Pancreas (tissue), 10 donors: ENCODE results near the gene PEDS1. TPM values are rescaled to one million over a fixed set of nuclear protein-coding genes. Genes with fewer than 3 reads are reported as not detected.

ENCODE experiments used
- ATAC-seq, 4 donors: fragments of 200-7000 bp; cut with Tn5 transposase; one replicate each; pipeline versions ENCODE4 v1.8.0 to v1.9.1; 2020; ENCODE audit warnings: mild to moderate bottlenecking in 4 of 4, moderate library complexity in 4 of 4
- DNase-seq, 6 donors: peaks; one replicate each; pipeline ENCODE4 v3.0.0-alpha.2; 2020
- FAIRE-seq: peaks from 2 replicates; lab custom pipeline; 2012; peaks lifted over from hg19 to GRCh38; lab: Jason Lieb, UNC
- H3K27ac ChIP-seq, 4 donors: fragments of 200-600 bp; sonication (generic); 1 replicate in 3 of 4; 2 replicates in 1 of 4; pipeline versions ENCODE4 v1.5.0 to v1.8.0; 2020
- H3K27me3 ChIP-seq, 4 donors: fragments of 200-600 bp; one replicate each; pipeline ENCODE4 v1.8.0; 2021
- H3K36me3 ChIP-seq, 3 donors: fragments of 200-600 bp; sonication (generic) in 1 of 3; one replicate each; pipeline versions ENCODE4 v1.5.0 to v1.8.0; 2020 to 2021
- H3K4me1 ChIP-seq, 3 donors: fragments of 200-600 bp; one replicate each; pipeline ENCODE4 v1.8.0; 2021
- H3K4me3 ChIP-seq, 4 donors: fragments of 200-600 bp; sonication (generic) in 2 of 4; one replicate each; pipeline versions ENCODE4 v1.5.0 to v1.8.0; 2020 to 2021
- H3K9me3 ChIP-seq, 4 donors: fragments of 200-600 bp; one replicate each; pipeline ENCODE4 v1.8.0; 2021
- CTCF ChIP-seq, 4 donors: fragments of 200-600 bp; sonication (generic) in 3 of 4; IDR thresholded peaks; one replicate each; pipeline versions ENCODE4 v1.5.0 to v1.8.0; 2021; ENCODE audit warnings: antibody characterized with exemption in 4 of 4
- WGBS, 2 donors: extraction: QIAGEN DNeasy Blood & Tissue Kit; methylation state at CpG; one replicate each; pipeline ENCODE4 v1.1.7; 2013; 5-methylcytosine and 5-hydroxymethylcytosine counted together
- intact Hi-C, 3 donors: fragments of 100-400 bp; cut with DNase I; formaldehyde crosslinking; loops; one replicate each; pipeline versions ENCODE4 v1.11.1 to v1.14.2; 2022
- polyA plus RNA-seq, 2 donors: library from polyadenylated mRNA; stranded (reverse); fragments of 200-250 nt; gene quantifications; one replicate each; pipeline ENCODE4 v1.2.3, GENCODE V29; 2013
- total RNA-seq, 6 donors: library from RNA; stranded (reverse); fragmentation: NEBNext Ultra II Directional in 4 of 6; extraction: Animal tissue kit (Norgen Biotek cat#: 25700) in 4 of 6; gene quantifications; one replicate each; pipeline versions ENCODE4 v1.2.1 to v1.2.4, GENCODE V29; 2021 to 2023
- donor health status: healthy with polysubstance abuse.
- donor health status: DM: no; HTN: no; CAD: no; lungs with moderate emphysema.
- donor health status: DM: no; HTN: no; CAD: no.
- donor health status: control.
- donor health status: control.
- donor health status: Bipolar disorder and iron deficiency.
- donor health status: DM: yes; HTN: yes; CAD: no.
- donor health status: DM: no; HTN: no; CAD: no.
- donor health status: DM: no; HTN: no; CAD: no.
- donor health status: DM: yes; HTN: yes; CAD: no.

The PEDS1 gene
- total and polyA plus RNA-seq, 8 donors = 3.5 to 11.0 (median 6.4) TPM

DNA sequence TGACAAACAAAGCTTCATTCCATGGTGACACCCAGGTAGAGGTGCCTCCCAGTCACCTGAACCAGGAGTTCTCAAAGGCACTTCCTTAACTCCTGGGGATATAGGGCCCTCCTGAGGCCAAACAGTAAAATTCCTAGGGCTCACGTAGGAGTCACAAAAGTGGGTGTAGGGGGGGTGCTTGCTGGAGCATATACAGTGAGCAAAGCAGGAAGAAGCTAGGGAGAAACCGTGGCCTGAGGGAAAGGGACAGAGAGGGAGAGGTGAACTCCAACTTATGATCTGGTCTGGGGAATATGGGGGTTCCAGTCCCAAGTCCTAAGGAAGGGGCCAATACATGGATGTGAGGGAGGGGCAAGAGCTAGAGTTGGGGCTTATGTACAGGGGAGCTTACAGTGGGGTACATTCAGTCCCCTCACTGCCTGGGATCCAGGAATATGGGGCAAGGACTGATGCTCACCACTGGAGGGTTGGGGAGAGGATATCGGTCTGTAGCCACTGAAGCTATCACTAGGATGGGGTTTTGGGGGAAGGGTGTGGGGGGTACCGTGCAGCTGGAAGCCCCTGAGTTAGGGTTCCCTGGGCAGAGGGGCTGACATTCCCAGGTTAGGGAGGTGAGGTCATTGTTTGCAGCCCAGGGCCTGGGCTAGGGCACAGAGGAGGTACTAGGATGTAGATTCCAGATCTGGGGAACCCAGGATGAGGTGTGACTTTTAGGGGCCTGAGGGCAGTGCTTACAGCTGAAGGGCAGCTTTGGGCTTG lies 950 bp downstream of the PEDS1 start:
- H3K4me3 ChIP-seq = peak overlapping the region; percentile 65 to 90 (median 90)
- H3K9me3 ChIP-seq = no peaks in the 10 kb centered on the region
- ATAC-seq (peak in 3 of 4 donors; percentile 18 to 35 (median 32)), FAIRE-seq (no peak), DNase-seq (no peak)
- intact Hi-C loops = loop anchor here in 1 of 3 donors (10.0 kb wide), 1 partner anchor 168 kb away; the partner anchor contains the start of gene SNAI1
- H3K36me3 ChIP-seq = no peaks in the 10 kb centered on the region
- 7 to 8% methylated on average over 4 of the region's 4 CpGs for WGBS, 2 donors
- TF ChIP-seq CTCF (IDR thresholded peaks at IDR 0.05) = no peak
- no peaks in the 10 kb centered on the region for H3K27me3 ChIP-seq
- H3K4me1 ChIP-seq = peaks cover 34 to 37% (median 35%) of the 10 kb centered on the region in 3 donors
- peak overlapping the region; percentile 69 to 87 (median 80) for H3K27ac ChIP-seq

- ATAC-seq (peak; percentile 30 to 46 (median 36)), FAIRE-seq (no peak), DNase-seq (peak in 2 of 6 donors; percentile 55 to 60)
- peak overlapping the region; percentile 39 to 83 (median 62) for H3K27ac ChIP-seq
- no peaks in the 10 kb centered on the region for H3K36me3 ChIP-seq
- no peak for TF ChIP-seq CTCF (IDR thresholded peaks at IDR 0.05)
- H3K27me3 ChIP-seq = no peaks in the 10 kb centered on the region
- peaks cover 34 to 39% (median 35%) of the 10 kb centered on the region in 3 donors for H3K4me1 ChIP-seq
- H3K4me3 ChIP-seq = peak overlapping the region in 1 of 4 donors; percentile 90
- WGBS, 2 donors = 67 to 69% methylated on average over 9 to 10 of the region's 10 CpGs
- intact Hi-C loops = loop anchor here in 1 of 3 donors (10.0 kb wide), 1 partner anchor 166 kb away; the partner anchor contains the start of gene SNAI1
- H3K9me3 ChIP-seq = no peaks in the 10 kb centered on the region
These were observed 2.3 kb downstream of the PEDS1 start for GRCh38 chr20:50151034-50151743.

- Histone ChIP-seq H3K36me3 (no peaks in the 10 kb centered on the region), H3K4me1 (peaks cover 34 to 42% (median 35%) of the 10 kb centered on the region in 3 donors), H3K27me3 (no peaks in the 10 kb centered on the region), H3K9me3 (no peaks in the 10 kb centered on the region), H3K27ac (peak overlapping the region; percentile 15 to 83 (median 50)), H3K4me3 (no peak overlapping the region)
- intact Hi-C loops = loop anchor here in 1 of 3 donors (10.0 kb wide), 1 partner anchor 165 kb away; the partner anchor contains the start of gene SNAI1
- no peak for FAIRE-seq
- peak; percentile 65 to 83 (median 71) for DNase-seq
- WGBS, 2 donors = 41 to 43% methylated on average over 16 of the region's 16 CpGs
- ATAC-seq = peak; percentile 31 to 64 (median 46)
- TF ChIP-seq CTCF (IDR thresholded peaks at IDR 0.05) = no peak
These were observed 3.9 kb downstream of the PEDS1 start for GRCh38 chr20:50149481-50150254.

DNA sequence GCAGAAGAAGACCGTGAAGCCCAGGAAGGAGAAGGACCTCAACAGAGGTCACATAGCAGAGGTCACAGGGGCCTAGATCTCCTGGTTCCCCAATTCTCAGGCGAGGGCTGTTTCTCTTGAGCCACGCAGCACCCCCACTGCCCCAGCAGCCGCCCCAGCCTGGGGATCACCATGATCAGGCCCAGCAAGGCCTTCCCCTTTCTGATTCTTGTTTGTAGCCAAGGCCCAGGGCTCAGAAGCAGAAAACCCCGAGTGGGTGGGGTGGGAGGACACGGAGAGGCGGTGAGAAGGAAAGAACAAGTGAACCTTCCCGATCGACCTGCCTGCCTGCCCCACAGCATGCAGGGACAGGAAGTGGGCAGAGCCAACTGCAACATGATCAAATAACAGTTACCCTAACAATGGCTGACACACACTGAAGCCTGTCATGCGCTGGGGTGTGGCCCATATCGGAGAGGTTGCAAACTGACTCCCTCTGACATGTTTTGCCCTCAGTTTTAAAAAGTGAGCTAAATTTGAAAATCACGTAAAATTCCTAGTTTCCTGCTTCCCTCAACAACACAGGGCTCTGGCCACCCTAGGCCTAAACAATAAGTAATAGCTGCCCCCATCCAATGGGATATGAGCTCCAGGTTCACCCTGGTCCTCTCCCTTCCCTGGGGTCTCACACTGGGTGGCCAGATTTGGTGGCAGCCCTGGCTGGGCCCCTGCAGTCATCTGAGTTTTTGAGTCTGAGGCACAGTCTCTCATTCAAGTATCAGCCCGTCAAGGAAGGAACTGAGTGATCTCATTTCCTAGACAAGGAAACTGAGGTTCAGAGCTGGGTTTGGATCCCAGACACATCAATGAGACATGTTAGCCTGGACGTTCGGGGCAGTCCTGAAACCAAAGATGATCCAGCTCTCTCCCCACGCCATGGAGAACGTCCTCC lies 6.5 kb downstream of the PEDS1 start:
- DNase-seq = no peak
- Histone ChIP-seq H3K27ac (peak overlapping the region in 3 of 4 donors; percentile 3 to 58 (median 45)), H3K9me3 (no peaks in the 10 kb centered on the region), H3K27me3 (no peaks in the 10 kb centered on the region), H3K4me1 (peaks cover 30 to 44% (median 31%) of the 10 kb centered on the region in 3 donors), H3K4me3 (no peak overlapping the region), H3K36me3 (peaks cover 0 to 11% (median 3%) of the 10 kb centered on the region in 3 donors)
- WGBS, 2 donors = 73 to 75% methylated on average over 17 of the region's 17 CpGs
- FAIRE-seq = no peak
- no peak for TF ChIP-seq CTCF (IDR thresholded peaks at IDR 0.05)
- peak in 1 of 4 donors; percentile 11 for ATAC-seq
- intact Hi-C loops = no loop called here
